HepG2 (cell line): ENCODE data around the gene RTN4RL2. TPM values are rescaled to one million over a fixed set of nuclear protein-coding genes. Genes with fewer than 3 reads are reported as not detected.
A peak's percentile ranks its signal among the peaks of the same experiment; 100 is the strongest.

Experiments used
- ATF7 ChIP-seq, 2 experiments: fragments of 450-650 bp in 1 of 2; sonication (generic) in 1 of 2; formaldehyde crosslinking in 1 of 2; IDR thresholded peaks; 2 replicates each; pipeline versions ENCODE4 v1.4.0 to v1.6.1; 2016 to 2020; ENCODE audit warnings: antibody characterized with exemption in 1 of 2, mild to moderate bottlenecking in 1 of 2, missing genetic modification reagents in 1 of 2
- ATM ChIP-seq: fragments of 450-650 bp; IDR thresholded peaks from 2 replicates; pipeline ENCODE4 v1.7.1; 2017; ENCODE audit warnings: mild to moderate bottlenecking, borderline replicate concordance
- ATRX ChIP-seq: sonication (generic); formaldehyde crosslinking; IDR thresholded peaks from 2 replicates; pipeline ENCODE4 v1.4.0; 2020; ENCODE audit warnings: missing genetic modification reagents, borderline replicate concordance
- HDAC2 ChIP-seq: sonication (generic); formaldehyde crosslinking; IDR thresholded peaks from 2 replicates; pipeline ENCODE4 v1.4.0; 2020; ENCODE audit warnings: missing genetic modification reagents
- KLF16 ChIP-seq, 2 experiments: sonication (generic) in 1 of 2; formaldehyde crosslinking in 1 of 2; IDR thresholded peaks; 2 replicates each; pipeline versions ENCODE4 v1.6.1 to v1.8.0; 2016 to 2023; ENCODE audit warnings: missing genetic modification reagents in 2 of 2, missing compliant biosample characterization in 1 of 2
- YEATS4 ChIP-seq: sonication (generic); formaldehyde crosslinking; IDR thresholded peaks from 2 replicates; pipeline ENCODE4 v1.4.0; 2020; ENCODE audit warnings: missing genetic modification reagents, borderline replicate concordance
- ZFP36 ChIP-seq: fragments of 150-350 bp; IDR thresholded peaks from 2 replicates; pipeline ENCODE4 v1.6.1; 2018; ENCODE audit warnings: borderline replicate concordance, low read length, low read depth; ENCODE audit not compliant: partially characterized antibody
- ZMAT3 ChIP-seq: sonication (generic); formaldehyde crosslinking; conservative IDR thresholded peaks from 2 replicates; pipeline ENCODE4 v1.7.0; 2021; ENCODE audit warnings: missing genetic modification reagents
- ZNF30 ChIP-seq: sonication (generic); formaldehyde crosslinking; IDR thresholded peaks from 2 replicates; pipeline ENCODE4 v1.5.0; 2020; ENCODE audit warnings: mild to moderate bottlenecking, missing genetic modification reagents
- ZNF331 ChIP-seq: sonication (generic); formaldehyde crosslinking; IDR thresholded peaks from 2 replicates; pipeline ENCODE4 v1.4.0; 2020; ENCODE audit warnings: missing genetic modification reagents
- ZNF383 ChIP-seq: sonication (generic); formaldehyde crosslinking; IDR thresholded peaks from 2 replicates; pipeline ENCODE4 v1.4.0; 2020; ENCODE audit warnings: missing genetic modification reagents, mild to moderate bottlenecking, borderline replicate concordance
- ZNF557 ChIP-seq: sonication (generic); formaldehyde crosslinking; IDR thresholded peaks from 2 replicates; pipeline ENCODE4 v1.4.0; 2020; ENCODE audit warnings: missing genetic modification reagents
- ZNF569 ChIP-seq: sonication (generic); formaldehyde crosslinking; IDR thresholded peaks from 2 replicates; pipeline ENCODE4 v1.5.0; 2020; ENCODE audit warnings: mild to moderate bottlenecking, missing genetic modification reagents, moderate library complexity, borderline replicate concordance
- ZNF572 ChIP-seq: sonication (generic); formaldehyde crosslinking; IDR thresholded peaks from 2 replicates; pipeline ENCODE4 v1.5.1; 2020; ENCODE audit warnings: mild to moderate bottlenecking, missing genetic modification reagents
- ZNF644 ChIP-seq: IDR thresholded peaks from 2 replicates; pipeline ENCODE4 v1.6.1; 2016; ENCODE audit warnings: low read depth
- ZNF674 ChIP-seq: sonication (generic); formaldehyde crosslinking; IDR thresholded peaks from 2 replicates; pipeline ENCODE4 v1.5.0; 2020; ENCODE audit warnings: low read depth, mild to moderate bottlenecking, missing genetic modification reagents
- polyA plus RNA-seq, 8 experiments: library from polyadenylated mRNA; depleted of rRNA in 3 of 8; stranded (reverse) in 7 of 8; unstranded in 1 of 8; fragments of >200 nt; fragmentation: Illumina TruSeq in 4 of 8; extraction: Trizol in 4 of 8; gene quantifications; 2 replicates each; pipeline versions ENCODE4 v1.2.1 to v1.2.3, GENCODE V29; 2011 to 2016; ENCODE audit warnings: low read depth in 4 of 8, missing spikeins in 1 of 8, mixed read lengths in 1 of 8; ENCODE audit not compliant: insufficient read depth in 1 of 8
- total RNA-seq, 5 experiments: library from RNA; depleted of rRNA; stranded (reverse); fragments of >200 nt; fragmentation: Illumina TruSeq; extraction: Trizol; gene quantifications; 2 replicates each; pipeline ENCODE4 v1.2.3, GENCODE V29; 2016; ENCODE audit warnings: low read depth in 1 of 5
- TF ChIP-seq, protein P1 (sequence below): sonication (generic); formaldehyde crosslinking; IDR thresholded peaks from 2 replicates; pipeline ENCODE4 v1.4.0; 2020; ENCODE audit warnings: missing genetic modification reagents, borderline replicate concordance
- TF ChIP-seq, protein P2 (sequence below): sonication (generic); formaldehyde crosslinking; IDR thresholded peaks from 2 replicates; pipeline ENCODE4 v1.4.0; 2020; ENCODE audit warnings: missing genetic modification reagents, borderline replicate concordance
- TF ChIP-seq, protein P3 (sequence below): sonication (generic); formaldehyde crosslinking; IDR thresholded peaks from 2 replicates; pipeline ENCODE4 v1.4.0; 2020; ENCODE audit warnings: mild to moderate bottlenecking, missing genetic modification reagents
- TF ChIP-seq, protein P4 (sequence below): sonication (generic); formaldehyde crosslinking; IDR thresholded peaks from 2 replicates; pipeline ENCODE4 v1.4.0; 2020; ENCODE audit warnings: missing genetic modification reagents, low read depth, mild to moderate bottlenecking, borderline replicate concordance

RTN4RL2 gene
- total and polyA plus RNA-seq, 2 of the 13 experiments (the other 11 are each of a cell fraction or from before 2014, with no cell fraction given) = 1.3 to 4.3 TPM

DNA sequence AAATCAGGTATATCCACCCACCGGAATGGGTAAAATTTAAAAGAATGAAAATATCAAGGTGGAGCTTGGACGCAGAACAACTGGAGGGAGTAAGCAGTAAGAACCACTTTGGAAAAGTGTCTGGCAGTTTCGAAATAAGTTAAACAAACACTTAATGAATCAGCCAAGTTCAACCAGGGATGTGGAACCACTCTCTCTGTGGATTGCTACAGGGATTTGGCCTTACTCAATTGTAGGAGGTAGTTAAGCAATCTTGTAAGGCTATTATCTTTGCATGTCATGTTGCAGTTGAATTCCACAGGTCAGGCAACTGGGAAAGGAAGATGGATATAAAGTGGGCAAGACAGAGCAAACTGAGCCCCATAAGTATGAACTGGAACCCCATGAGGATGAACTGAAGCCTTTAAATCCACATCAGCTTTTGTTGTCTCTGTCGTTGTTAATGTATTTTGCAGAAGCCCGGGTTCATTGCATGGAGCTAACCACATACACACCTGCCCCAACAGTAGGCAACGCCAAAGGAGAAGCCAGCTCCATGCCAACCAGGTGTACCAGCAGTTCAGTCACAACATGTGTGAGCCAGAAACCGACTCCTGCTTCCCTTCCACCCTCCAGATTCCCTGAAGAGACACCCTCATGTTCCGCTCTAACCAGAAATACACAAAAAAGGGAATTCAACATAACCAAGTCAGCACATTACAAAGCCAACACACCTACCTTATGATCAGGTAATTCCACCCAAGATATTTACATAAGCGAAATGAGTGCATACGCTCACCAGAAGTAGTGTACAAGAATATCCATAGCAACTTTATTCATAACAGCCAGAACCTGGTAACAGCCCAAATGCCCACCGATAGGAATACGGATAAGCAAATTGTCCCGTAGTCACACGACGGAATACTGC, 25.4 kb upstream of the RTN4RL2 start (continued):
- TF ChIP-seq, protein P1, sequence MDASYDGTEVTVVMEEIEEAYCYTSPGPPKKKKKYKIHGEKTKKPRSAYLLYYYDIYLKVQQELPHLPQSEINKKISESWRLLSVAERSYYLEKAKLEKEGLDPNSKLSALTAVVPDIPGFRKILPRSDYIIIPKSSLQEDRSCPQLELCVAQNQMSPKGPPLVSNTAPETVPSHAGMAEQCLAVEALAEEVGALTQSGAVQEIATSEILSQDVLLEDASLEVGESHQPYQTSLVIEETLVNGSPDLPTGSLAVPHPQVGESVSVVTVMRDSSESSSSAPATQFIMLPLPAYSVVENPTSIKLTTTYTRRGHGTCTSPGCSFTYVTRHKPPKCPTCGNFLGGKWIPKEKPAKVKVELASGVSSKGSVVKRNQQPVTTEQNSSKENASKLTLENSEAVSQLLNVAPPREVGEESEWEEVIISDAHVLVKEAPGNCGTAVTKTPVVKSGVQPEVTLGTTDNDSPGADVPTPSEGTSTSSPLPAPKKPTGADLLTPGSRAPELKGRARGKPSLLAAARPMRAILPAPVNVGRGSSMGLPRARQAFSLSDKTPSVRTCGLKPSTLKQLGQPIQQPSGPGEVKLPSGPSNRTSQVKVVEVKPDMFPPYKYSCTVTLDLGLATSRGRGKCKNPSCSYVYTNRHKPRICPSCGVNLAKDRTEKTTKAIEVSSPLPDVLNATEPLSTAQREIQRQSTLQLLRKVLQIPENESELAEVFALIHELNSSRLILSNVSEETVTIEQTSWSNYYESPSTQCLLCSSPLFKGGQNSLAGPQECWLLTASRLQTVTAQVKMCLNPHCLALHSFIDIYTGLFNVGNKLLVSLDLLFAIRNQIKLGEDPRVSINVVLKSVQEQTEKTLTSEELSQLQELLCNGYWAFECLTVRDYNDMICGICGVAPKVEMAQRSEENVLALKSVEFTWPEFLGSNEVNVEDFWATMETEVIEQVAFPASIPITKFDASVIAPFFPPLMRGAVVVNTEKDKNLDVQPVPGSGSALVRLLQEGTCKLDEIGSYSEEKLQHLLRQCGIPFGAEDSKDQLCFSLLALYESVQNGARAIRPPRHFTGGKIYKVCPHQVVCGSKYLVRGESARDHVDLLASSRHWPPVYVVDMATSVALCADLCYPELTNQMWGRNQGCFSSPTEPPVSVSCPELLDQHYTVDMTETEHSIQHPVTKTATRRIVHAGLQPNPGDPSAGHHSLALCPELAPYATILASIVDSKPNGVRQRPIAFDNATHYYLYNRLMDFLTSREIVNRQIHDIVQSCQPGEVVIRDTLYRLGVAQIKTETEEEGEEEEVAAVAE (CRISPR knock-in tag) = 0 out of 2 replicates have a peak, but pooled peaks have one; percentile 39
- TF ChIP-seq ATRX (CRISPR knock-in tag) = no peak
- TF ChIP-seq ZNF569 = no peak
- TF ChIP-seq ZNF30 (CRISPR knock-in tag) = no peak
- TF ChIP-seq, protein P2, sequence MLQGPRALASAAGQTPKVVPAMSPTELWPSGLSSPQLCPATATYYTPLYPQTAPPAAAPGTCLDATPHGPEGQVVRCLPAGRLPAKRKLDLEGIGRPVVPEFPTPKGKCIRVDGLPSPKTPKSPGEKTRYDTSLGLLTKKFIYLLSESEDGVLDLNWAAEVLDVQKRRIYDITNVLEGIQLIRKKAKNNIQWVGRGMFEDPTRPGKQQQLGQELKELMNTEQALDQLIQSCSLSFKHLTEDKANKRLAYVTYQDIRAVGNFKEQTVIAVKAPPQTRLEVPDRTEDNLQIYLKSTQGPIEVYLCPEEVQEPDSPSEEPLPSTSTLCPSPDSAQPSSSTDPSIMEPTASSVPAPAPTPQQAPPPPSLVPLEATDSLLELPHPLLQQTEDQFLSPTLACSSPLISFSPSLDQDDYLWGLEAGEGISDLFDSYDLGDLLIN = no peak
- 0 out of 2 replicates have a peak, but pooled peaks have one; percentile 55 for TF ChIP-seq ZMAT3 (CRISPR knock-in tag)
- peak in 1 of 2 experiments; percentile 91; a peak in 2 of 4 replicates for TF ChIP-seq KLF16 (CRISPR knock-in tag; IDR thresholded peaks at IDR 0.05)
- no peak for TF ChIP-seq ZNF674 (CRISPR knock-in tag)
- TF ChIP-seq ZFP36 = no peak
- peak; percentile 91 for TF ChIP-seq HDAC2 (CRISPR knock-in tag)
- TF ChIP-seq, protein P3, sequence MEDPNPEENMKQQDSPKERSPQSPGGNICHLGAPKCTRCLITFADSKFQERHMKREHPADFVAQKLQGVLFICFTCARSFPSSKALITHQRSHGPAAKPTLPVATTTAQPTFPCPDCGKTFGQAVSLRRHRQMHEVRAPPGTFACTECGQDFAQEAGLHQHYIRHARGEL (CRISPR knock-in tag) = no peak
- TF ChIP-seq ZNF331 (CRISPR knock-in tag) = peak; percentile 93
- no peak for TF ChIP-seq YEATS4 (CRISPR knock-in tag)
- peak; percentile 87 for TF ChIP-seq ZNF644 (CRISPR knock-in tag)
- TF ChIP-seq ATF7 (IDR thresholded peaks at IDR 0.05) = no peak
- no peak; the same call in 1 of the 2 replicates for TF ChIP-seq ATF7 (CRISPR knock-in tag; IDR thresholded peaks at IDR 0.05)
- TF ChIP-seq, protein P4, sequence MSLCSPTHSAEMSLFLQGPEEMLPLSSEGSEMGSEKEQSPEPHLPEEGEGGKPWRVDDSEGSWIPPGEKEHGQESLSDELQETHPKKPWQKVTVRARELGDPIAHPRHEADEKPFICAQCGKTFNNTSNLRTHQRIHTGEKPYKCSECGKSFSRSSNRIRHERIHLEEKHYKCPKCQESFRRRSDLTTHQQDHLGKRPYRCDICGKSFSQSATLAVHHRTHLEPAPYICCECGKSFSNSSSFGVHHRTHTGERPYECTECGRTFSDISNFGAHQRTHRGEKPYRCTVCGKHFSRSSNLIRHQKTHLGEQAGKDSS (CRISPR knock-in tag) = no peak
- no peak for TF ChIP-seq ZNF383 (CRISPR knock-in tag)
- TF ChIP-seq ZNF557 (CRISPR knock-in tag) = no peak
- no peak for TF ChIP-seq ATM
- no peak for TF ChIP-seq ZNF572 (CRISPR knock-in tag)
